K562 (cell line): Measurements from ENCODE around the gene DGCR8. TPM values are rescaled to one million over a fixed set of nuclear protein-coding genes. Genes with fewer than 3 reads are reported as not detected.
A peak's percentile ranks its signal among the peaks of the same experiment; 100 is the strongest.

Experiments used
- CBX3 ChIP-seq, 2 experiments: IDR thresholded peaks; 1 replicate in 1 of 2; 2 replicates in 1 of 2; pipeline ENCODE4 v1.6.1; 2012; ENCODE audit warnings: inconsistent platforms in 2 of 2, low read length in 2 of 2, borderline replicate concordance in 1 of 2, control low read depth in 1 of 2
- CHAMP1 ChIP-seq: fragments of 450-650 bp; IDR thresholded peaks from 2 replicates; pipeline ENCODE4 v1.6.1; 2016; ENCODE audit warnings: mild to moderate bottlenecking
- GTF2B ChIP-seq: IDR thresholded peaks from 2 replicates; pipeline ENCODE4 v1.6.1; 2011; ENCODE audit not compliant: insufficient read length; ENCODE audit errors: extremely low read depth
- HNRNPUL1 ChIP-seq: fragments of 200-400 bp; formaldehyde crosslinking; IDR thresholded peaks from 2 replicates; pipeline ENCODE4 v1.6.1; 2017; ENCODE audit warnings: low read length
- KAT2B ChIP-seq: IDR thresholded peaks from one replicate; pipeline ENCODE4 v1.6.1; 2012; ENCODE audit warnings: low read depth, mild to moderate bottlenecking, control low read depth, inconsistent platforms, low read length, moderate library complexity
- MTA2 ChIP-seq: fragments of 450-650 bp; IDR thresholded peaks from 2 replicates; pipeline ENCODE4 v1.6.1; 2016; ENCODE audit warnings: low read depth
- MYNN ChIP-seq, 2 experiments: sonication (generic); formaldehyde crosslinking in 1 of 2; IDR thresholded peaks; 2 replicates each; pipeline versions ENCODE4 v1.5.0 to v1.6.1; 2016 to 2020; ENCODE audit warnings: antibody characterized with exemption in 1 of 2, missing genetic modification reagents in 1 of 2
- NCOA6 ChIP-seq: fragments of 450-650 bp; IDR thresholded peaks from 2 replicates; pipeline ENCODE4 v1.6.1; 2017; ENCODE audit warnings: mild to moderate bottlenecking
- U2AF2 ChIP-seq: fragments of 200-400 bp; formaldehyde crosslinking; optimal IDR thresholded peaks from 2 replicates; pipeline ENCODE3; 2017; ENCODE audit warnings: low read depth, mild to moderate bottlenecking, low read length
- ZFX ChIP-seq: sonication (generic); formaldehyde crosslinking; IDR thresholded peaks from 2 replicates; pipeline ENCODE4 v1.8.0; 2022; ENCODE audit warnings: mild to moderate bottlenecking, missing genetic modification reagents, moderate library complexity
- ZNF133 ChIP-seq: fragments of 250-450 bp; sonication (Bioruptor Pico); IDR thresholded peaks from 2 replicates; pipeline ENCODE4 v1.4.0; 2020; ENCODE audit warnings: mild to moderate bottlenecking
- polyA plus RNA-seq, 8 experiments: library from polyadenylated mRNA; depleted of rRNA in 4 of 8; stranded (reverse) in 5 of 8; unstranded in 3 of 8; fragments of >200 nt; fragmentation: Nextera tagmentation in 2 of 8; fragmentation: Illumina TruSeq in 1 of 8; extraction: Ambion mirVana in 2 of 8; extraction: Trizol in 1 of 8; gene quantifications; 2 replicates each; pipeline versions ENCODE4 v1.2.1 to v1.2.3, GENCODE V29; 2011 to 2014; ENCODE audit warnings: inconsistent platforms in 1 of 8, missing spikeins in 1 of 8
- total RNA-seq, 7 experiments: library from RNA; depleted of rRNA in 6 of 7; stranded (reverse); fragments of >200 nt in 6 of 7; fragmentation: Illumina TruSeq in 2 of 7; extraction: Trizol in 2 of 7; gene quantifications; 2 replicates each; pipeline versions ENCODE4 v1.2.1 to v1.2.3, GENCODE V29; 2011 to 2021; ENCODE audit warnings: low replicate concordance in 1 of 7
- TF ChIP-seq, protein P1 (sequence below): fragments of 450-650 bp; IDR thresholded peaks from 2 replicates; pipeline ENCODE4 v1.7.0; 2016; ENCODE audit warnings: borderline replicate concordance
- TF ChIP-seq, protein P2 (sequence below): sonication (generic); formaldehyde crosslinking; IDR thresholded peaks from 2 replicates; pipeline ENCODE4 v1.8.1; 2023; ENCODE audit warnings: missing genetic modification reagents, mild to moderate bottlenecking, borderline replicate concordance

DGCR8 gene
- total and polyA plus RNA-seq, 9 of the 15 experiments (the other 6 are each of a cell fraction or from before 2014, with no cell fraction given): 5.9 to 144 (median 80.1) TPM

DNA sequence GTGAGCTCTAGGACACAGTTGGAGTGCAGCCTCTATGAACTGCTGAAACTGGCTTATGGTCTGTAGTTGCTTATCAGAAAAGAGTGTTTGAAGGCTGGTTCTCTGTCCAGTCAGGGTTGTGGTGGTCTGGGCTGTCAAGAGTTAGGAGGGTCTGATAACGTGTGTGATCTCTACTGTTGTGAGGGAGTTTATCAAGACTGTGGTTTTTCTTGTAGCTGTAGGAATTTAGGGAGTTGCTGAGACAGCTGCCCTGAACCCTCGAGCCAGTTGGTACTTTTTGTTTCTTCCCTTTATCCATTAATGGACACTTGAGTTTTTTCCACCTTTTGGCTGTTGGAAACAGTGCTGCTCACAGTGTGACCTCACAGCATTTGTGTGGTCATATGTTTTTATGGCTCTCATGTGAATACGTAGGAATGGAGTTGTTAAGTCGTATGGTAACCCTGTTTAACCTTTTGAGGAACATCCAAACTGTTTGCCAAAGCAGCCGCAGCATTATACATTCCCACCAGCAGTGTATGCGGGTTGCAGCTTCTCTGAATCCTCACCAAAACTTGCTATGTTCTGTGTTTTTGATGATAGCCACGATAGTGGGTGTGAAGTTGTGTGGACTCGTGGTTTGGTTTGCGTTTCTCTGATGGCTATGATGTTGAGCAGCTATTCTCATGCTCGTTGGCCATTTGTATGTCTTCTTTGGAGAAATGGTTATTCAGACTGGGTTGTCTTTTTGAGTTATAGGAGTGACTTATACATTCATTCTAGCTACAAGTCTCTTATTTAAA, 20.9 kb upstream of the DGCR8 start (continued):
- TF ChIP-seq MYNN (IDR thresholded peaks at IDR 0.05) (0 out of 2 replicates have a peak, but pooled peaks have one; percentile 56), MYNN (CRISPR knock-in tag; IDR thresholded peaks at IDR 0.05) (no peak), ZFX (CRISPR knock-in tag) (no peak), U2AF2 (no peak), MTA2 (peak; percentile 12; the same call in 1 of the 2 replicates), CHAMP1 (no peak), CBX3 (IDR thresholded peaks at IDR 0.05; ENCODE audit: borderline replicate concordance in 1 of 2, low read length in 2 of 2) (peak in 1 of 2 experiments; percentile 16; a peak in 1 of 3 replicates), GTF2B (no peak), KAT2B (peak; percentile 42), ZNF133 (no peak), NCOA6 (no peak), HNRNPUL1 (no peak)
- TF ChIP-seq, protein P1, sequence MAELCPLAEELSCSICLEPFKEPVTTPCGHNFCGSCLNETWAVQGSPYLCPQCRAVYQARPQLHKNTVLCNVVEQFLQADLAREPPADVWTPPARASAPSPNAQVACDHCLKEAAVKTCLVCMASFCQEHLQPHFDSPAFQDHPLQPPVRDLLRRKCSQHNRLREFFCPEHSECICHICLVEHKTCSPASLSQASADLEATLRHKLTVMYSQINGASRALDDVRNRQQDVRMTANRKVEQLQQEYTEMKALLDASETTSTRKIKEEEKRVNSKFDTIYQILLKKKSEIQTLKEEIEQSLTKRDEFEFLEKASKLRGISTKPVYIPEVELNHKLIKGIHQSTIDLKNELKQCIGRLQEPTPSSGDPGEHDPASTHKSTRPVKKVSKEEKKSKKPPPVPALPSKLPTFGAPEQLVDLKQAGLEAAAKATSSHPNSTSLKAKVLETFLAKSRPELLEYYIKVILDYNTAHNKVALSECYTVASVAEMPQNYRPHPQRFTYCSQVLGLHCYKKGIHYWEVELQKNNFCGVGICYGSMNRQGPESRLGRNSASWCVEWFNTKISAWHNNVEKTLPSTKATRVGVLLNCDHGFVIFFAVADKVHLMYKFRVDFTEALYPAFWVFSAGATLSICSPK: peak; percentile 88
- TF ChIP-seq, protein P2, sequence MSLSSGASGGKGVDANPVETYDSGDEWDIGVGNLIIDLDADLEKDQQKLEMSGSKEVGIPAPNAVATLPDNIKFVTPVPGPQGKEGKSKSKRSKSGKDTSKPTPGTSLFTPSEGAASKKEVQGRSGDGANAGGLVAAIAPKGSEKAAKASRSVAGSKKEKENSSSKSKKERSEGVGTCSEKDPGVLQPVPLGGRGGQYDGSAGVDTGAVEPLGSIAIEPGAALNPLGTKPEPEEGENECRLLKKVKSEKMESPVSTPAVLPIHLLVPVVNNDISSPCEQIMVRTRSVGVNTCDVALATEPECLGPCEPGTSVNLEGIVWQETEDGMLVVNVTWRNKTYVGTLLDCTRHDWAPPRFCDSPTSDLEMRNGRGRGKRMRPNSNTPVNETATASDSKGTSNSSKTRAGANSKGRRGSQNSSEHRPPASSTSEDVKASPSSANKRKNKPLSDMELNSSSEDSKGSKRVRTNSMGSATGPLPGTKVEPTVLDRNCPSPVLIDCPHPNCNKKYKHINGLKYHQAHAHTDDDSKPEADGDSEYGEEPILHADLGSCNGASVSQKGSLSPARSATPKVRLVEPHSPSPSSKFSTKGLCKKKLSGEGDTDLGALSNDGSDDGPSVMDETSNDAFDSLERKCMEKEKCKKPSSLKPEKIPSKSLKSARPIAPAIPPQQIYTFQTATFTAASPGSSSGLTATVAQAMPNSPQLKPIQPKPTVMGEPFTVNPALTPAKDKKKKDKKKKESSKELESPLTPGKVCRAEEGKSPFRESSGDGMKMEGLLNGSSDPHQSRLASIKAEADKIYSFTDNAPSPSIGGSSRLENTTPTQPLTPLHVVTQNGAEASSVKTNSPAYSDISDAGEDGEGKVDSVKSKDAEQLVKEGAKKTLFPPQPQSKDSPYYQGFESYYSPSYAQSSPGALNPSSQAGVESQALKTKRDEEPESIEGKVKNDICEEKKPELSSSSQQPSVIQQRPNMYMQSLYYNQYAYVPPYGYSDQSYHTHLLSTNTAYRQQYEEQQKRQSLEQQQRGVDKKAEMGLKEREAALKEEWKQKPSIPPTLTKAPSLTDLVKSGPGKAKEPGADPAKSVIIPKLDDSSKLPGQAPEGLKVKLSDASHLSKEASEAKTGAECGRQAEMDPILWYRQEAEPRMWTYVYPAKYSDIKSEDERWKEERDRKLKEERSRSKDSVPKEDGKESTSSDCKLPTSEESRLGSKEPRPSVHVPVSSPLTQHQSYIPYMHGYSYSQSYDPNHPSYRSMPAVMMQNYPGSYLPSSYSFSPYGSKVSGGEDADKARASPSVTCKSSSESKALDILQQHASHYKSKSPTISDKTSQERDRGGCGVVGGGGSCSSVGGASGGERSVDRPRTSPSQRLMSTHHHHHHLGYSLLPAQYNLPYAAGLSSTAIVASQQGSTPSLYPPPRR (CRISPR knock-in tag): no peak
